ENCODE measurements around the gene GAGE10.

GRCh38 chrX:49269767-49270248 is 33.6 kb upstream of the GAGE10 start, which contains the start of gene PPP1R3F:
- TF ChIP-seq, protein P1, sequence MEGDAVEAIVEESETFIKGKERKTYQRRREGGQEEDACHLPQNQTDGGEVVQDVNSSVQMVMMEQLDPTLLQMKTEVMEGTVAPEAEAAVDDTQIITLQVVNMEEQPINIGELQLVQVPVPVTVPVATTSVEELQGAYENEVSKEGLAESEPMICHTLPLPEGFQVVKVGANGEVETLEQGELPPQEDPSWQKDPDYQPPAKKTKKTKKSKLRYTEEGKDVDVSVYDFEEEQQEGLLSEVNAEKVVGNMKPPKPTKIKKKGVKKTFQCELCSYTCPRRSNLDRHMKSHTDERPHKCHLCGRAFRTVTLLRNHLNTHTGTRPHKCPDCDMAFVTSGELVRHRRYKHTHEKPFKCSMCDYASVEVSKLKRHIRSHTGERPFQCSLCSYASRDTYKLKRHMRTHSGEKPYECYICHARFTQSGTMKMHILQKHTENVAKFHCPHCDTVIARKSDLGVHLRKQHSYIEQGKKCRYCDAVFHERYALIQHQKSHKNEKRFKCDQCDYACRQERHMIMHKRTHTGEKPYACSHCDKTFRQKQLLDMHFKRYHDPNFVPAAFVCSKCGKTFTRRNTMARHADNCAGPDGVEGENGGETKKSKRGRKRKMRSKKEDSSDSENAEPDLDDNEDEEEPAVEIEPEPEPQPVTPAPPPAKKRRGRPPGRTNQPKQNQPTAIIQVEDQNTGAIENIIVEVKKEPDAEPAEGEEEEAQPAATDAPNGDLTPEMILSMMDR (IDR thresholded peaks at IDR 0.05), result no peak
- TF ChIP-seq POLR2A (IDR thresholded peaks at IDR 0.05), result peak in 1 of 2 donors; percentile 83
